Measurements from ENCODE around the gene CORO7.

- TF ChIP-seq, protein P1, sequence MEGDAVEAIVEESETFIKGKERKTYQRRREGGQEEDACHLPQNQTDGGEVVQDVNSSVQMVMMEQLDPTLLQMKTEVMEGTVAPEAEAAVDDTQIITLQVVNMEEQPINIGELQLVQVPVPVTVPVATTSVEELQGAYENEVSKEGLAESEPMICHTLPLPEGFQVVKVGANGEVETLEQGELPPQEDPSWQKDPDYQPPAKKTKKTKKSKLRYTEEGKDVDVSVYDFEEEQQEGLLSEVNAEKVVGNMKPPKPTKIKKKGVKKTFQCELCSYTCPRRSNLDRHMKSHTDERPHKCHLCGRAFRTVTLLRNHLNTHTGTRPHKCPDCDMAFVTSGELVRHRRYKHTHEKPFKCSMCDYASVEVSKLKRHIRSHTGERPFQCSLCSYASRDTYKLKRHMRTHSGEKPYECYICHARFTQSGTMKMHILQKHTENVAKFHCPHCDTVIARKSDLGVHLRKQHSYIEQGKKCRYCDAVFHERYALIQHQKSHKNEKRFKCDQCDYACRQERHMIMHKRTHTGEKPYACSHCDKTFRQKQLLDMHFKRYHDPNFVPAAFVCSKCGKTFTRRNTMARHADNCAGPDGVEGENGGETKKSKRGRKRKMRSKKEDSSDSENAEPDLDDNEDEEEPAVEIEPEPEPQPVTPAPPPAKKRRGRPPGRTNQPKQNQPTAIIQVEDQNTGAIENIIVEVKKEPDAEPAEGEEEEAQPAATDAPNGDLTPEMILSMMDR (conservative IDR thresholded peaks at IDR 0.05) = no peak
- TF ChIP-seq EZH2 (IDR thresholded peaks at IDR 0.05; ENCODE audit: low read depth) = no peak
These were observed 21.2 kb downstream of the CORO7 start for GRCh38 chr16:4395055-4395726.

Measured in PC-9 (cell line).